ENCODE data around the gene ABCD4.

- no peak for TF ChIP-seq EZH2 (IDR thresholded peaks at IDR 0.05; ENCODE audit: borderline replicate concordance, low read depth, low read length, poor library complexity, severe bottlenecking)
- TF ChIP-seq CTCF (conservative IDR thresholded peaks at IDR 0.05; ENCODE audit: low read depth, low read length): no peak
Measured at GRCh38 chr14:74267588-74267987, 35.1 kb downstream of the ABCD4 start.

Data from A673 (cell line).